Tibial artery (tissue), 4 donors: ENCODE data around the gene FOXB1.

Experiments used
- DNase-seq, 2 donors: peaks; one replicate each; pipeline ENCODE4 v3.0.0-alpha.2; 2019
- H3K27ac ChIP-seq, 2 donors: fragments of 200-600 bp; sonication (generic) in 1 of 2; 1 replicate in 1 of 2; 2 replicates in 1 of 2; pipeline ENCODE4 v1.5.1; 2018 to 2019; ENCODE audit warnings: mild to moderate bottlenecking in 1 of 2
- H3K27me3 ChIP-seq, 2 donors: fragments of 200-600 bp; sonication (generic) in 1 of 2; one replicate each; pipeline versions ENCODE4 v1.5.1 to v1.6.0; 2016 to 2019
- H3K36me3 ChIP-seq, 3 donors: fragments of 200-600 bp; sonication (generic) in 2 of 3; one replicate each; pipeline ENCODE4 v1.5.1; 2016 to 2019; ENCODE audit warnings: mild to moderate bottlenecking in 2 of 3
- H3K4me1 ChIP-seq, 4 donors: fragments of 200-600 bp; sonication (generic) in 2 of 4; 1 replicate in 3 of 4; 2 replicates in 1 of 4; pipeline ENCODE4 v1.5.1; 2016 to 2019
- H3K4me3 ChIP-seq, 2 donors: fragments of 200-600 bp; sonication (generic) in 1 of 2; 1 replicate in 1 of 2; 2 replicates in 1 of 2; pipeline ENCODE4 v1.5.1; 2018 to 2019; ENCODE audit warnings: mild to moderate bottlenecking in 2 of 2
- H3K9me3 ChIP-seq, 3 donors: fragments of 200-600 bp; sonication (generic) in 1 of 3; one replicate each; pipeline ENCODE4 v1.5.1; 2016 to 2019
- CTCF ChIP-seq, 2 experiments: fragments of 200-600 bp in 1 of 2; fragments of 450-650 bp in 1 of 2; IDR thresholded peaks; one replicate each; pipeline ENCODE4 v1.5.1; 2017 to 2019; ENCODE audit warnings: antibody characterized with exemption in 2 of 2, mild to moderate bottlenecking in 1 of 2, moderate library complexity in 1 of 2
- intact Hi-C: fragments of 100-400 bp; cut with DNase I; formaldehyde crosslinking; loops from one replicate; pipeline ENCODE4 v1.15.0; 2023; ENCODE audit warnings: low total_unique reads

Gene FOXB1

GRCh38 chr15:60003243-60004008 is 685 bp upstream of the FOXB1 start:
- Histone ChIP-seq H3K36me3 (no peaks in the 10 kb centered on the region), H3K4me1 (peaks cover 0 to 42% (median 33%) of the 10 kb centered on the region in 4 donors), H3K27ac (no peak overlapping the region), H3K27me3 (peaks cover 0 to 100% of the 10 kb centered on the region in 2 donors), H3K4me3 (no peak overlapping the region), H3K9me3 (no peaks in the 10 kb centered on the region)
- no peak for DNase-seq
- intact Hi-C loops = no loop called here
- no peak for TF ChIP-seq CTCF (IDR thresholded peaks at IDR 0.05)

DNA sequence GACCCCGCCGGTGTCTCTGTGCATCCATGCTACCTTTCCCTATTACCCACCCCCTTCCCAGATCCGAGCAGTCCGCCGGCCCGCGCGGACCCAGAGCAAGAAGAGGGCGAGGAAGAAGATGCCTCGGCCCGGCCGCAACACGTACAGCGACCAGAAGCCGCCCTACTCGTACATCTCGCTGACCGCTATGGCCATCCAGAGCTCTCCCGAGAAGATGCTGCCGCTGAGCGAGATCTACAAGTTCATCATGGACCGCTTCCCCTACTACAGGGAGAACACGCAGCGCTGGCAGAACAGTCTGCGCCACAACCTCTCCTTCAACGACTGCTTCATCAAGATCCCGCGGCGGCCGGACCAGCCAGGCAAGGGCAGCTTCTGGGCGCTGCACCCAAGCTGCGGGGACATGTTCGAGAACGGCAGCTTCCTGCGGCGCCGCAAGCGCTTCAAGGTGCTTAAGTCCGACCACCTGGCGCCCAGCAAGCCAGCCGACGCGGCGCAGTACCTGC is 788 bp downstream of the FOXB1 start:
- TF ChIP-seq CTCF (IDR thresholded peaks at IDR 0.05) = no peak
- intact Hi-C loops = no loop called here
- peaks cover 0 to 98% of the 10 kb centered on the region in 2 donors for H3K27me3 ChIP-seq

DNA sequence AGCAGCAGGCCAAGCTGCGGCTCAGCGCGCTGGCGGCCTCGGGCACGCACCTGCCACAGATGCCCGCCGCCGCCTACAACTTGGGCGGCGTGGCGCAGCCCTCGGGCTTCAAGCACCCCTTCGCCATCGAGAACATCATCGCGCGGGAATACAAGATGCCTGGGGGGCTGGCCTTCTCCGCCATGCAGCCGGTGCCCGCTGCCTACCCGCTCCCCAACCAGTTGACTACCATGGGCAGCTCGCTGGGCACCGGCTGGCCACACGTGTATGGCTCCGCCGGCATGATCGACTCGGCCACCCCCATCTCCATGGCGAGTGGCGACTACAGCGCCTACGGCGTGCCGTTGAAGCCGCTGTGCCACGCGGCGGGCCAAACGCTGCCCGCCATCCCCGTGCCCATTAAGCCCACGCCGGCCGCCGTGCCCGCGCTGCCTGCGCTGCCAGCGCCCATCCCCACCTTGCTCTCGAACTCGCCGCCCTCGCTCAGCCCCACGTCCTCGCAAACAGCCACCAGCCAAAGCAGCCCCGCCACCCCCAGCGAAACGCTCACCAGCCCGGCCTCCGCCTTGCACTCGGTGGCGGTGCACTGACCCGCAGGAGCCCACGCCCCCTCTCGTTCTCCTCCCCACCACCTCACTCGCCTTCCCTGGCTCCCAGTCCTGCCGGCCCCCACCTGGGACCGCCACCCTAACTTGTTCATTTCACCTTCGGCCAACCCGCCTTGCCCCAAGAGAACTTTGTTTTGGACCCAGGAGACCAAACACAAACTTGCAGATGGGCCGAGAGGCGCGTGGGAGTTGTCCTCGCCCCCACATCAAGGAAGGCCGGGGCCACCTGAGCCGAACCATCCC is 1.5 kb downstream of the FOXB1 start:
- Histone ChIP-seq H3K4me3 (peak overlapping the region; percentile 35 to 49), H3K27ac (no peak overlapping the region), H3K4me1 (peaks cover 0 to 36% (median 29%) of the 10 kb centered on the region in 4 donors), H3K27me3 (peaks cover 0 to 98% of the 10 kb centered on the region in 2 donors), H3K9me3 (no peaks in the 10 kb centered on the region), H3K36me3 (no peaks in the 10 kb centered on the region)
- intact Hi-C loops = no loop called here
- TF ChIP-seq CTCF (IDR thresholded peaks at IDR 0.05) = no peak
- no peak for DNase-seq

More for the DNA sequence above, 788 bp downstream of the FOXB1 start:
- no peaks in the 10 kb centered on the region for H3K36me3 ChIP-seq
- H3K9me3 ChIP-seq = no peaks in the 10 kb centered on the region
- H3K4me3 ChIP-seq = peak overlapping the region; percentile 35 to 49
- DNase-seq = no peak
- H3K4me1 ChIP-seq = peaks cover 0 to 37% (median 33%) of the 10 kb centered on the region in 4 donors
- no peak overlapping the region for H3K27ac ChIP-seq

- intact Hi-C loops = no loop called here
- peaks cover 0 to 36% (median 29%) of the 10 kb centered on the region in 4 donors for H3K4me1 ChIP-seq
- no peaks in the 10 kb centered on the region for H3K9me3 ChIP-seq
- no peaks in the 10 kb centered on the region for H3K36me3 ChIP-seq
- H3K27ac ChIP-seq = no peak overlapping the region
- no peak for TF ChIP-seq CTCF (IDR thresholded peaks at IDR 0.05)
- peaks cover 0 to 94% of the 10 kb centered on the region in 2 donors for H3K27me3 ChIP-seq
- peak in 1 of 2 donors; percentile 23 for DNase-seq
- peak overlapping the region; percentile 35 to 49 for H3K4me3 ChIP-seq
Observed at GRCh38 chr15:60006203-60006862, 2.2 kb downstream of the FOXB1 start.

DNA sequence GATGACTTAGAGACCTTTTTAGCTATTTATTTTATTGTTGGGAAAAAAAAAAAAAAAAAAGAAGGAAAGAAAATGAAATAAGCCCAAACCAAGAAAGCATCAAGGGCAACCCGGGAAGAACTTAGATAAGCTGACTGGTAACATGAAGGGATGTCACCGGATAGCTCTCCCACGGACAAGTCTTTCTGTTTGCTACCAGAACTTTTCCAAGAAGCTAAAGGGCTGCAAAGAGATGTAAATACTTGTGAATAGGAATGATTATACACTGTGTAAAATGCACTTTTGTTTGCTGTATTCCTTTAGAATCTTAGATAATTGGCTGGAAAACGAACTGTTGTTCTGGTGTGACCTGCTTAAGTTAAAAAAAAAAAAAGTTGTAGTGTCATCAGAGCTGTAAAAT is 2.8 kb downstream of the FOXB1 start:
- Histone ChIP-seq H3K9me3 (no peaks in the 10 kb centered on the region), H3K27me3 (peaks cover 0 to 88% of the 10 kb centered on the region in 2 donors), H3K4me1 (peaks cover 0 to 36% (median 29%) of the 10 kb centered on the region in 4 donors), H3K36me3 (no peaks in the 10 kb centered on the region), H3K4me3 (peak overlapping the region in 1 of 2 donors; percentile 49), H3K27ac (no peak overlapping the region)
- intact Hi-C loops = no loop called here
- TF ChIP-seq CTCF (IDR thresholded peaks at IDR 0.05) = no peak
- no peak for DNase-seq
